Parathyroid adenoma (tissue), 2 donors: ENCODE results near the gene CLIP2.
"Not testable (repeated sequence)": the region's sequence is repeated elsewhere in the genome, so short reads cannot be mapped to it uniquely, and the experiment has no call there.

Source experiments
- H2AFZ ChIP-seq: fragments of 300-600 bp; sonication (generic); one replicate; pipeline ENCODE4 v1.7.0; 2017; ENCODE audit warnings: antibody characterized with exemption, mild to moderate bottlenecking
- H3K27ac ChIP-seq: fragments of 300-600 bp; sonication (generic); one replicate; pipeline ENCODE4 v1.7.0; 2017
- H3K27me3 ChIP-seq: fragments of 300-600 bp; sonication (generic); one replicate; pipeline ENCODE4 v1.7.0; 2017; ENCODE audit warnings: low read length; ENCODE audit not compliant: control insufficient read depth, insufficient read depth
- H3K36me3 ChIP-seq: fragments of 300-600 bp; sonication (generic); one replicate; pipeline ENCODE4 v1.7.0; 2017; ENCODE audit warnings: low read length; ENCODE audit not compliant: control insufficient read depth, insufficient read depth
- H3K4me1 ChIP-seq: fragments of 300-600 bp; sonication (generic); one replicate; pipeline ENCODE4 v1.7.0; 2017; ENCODE audit warnings: control low read depth
- H3K4me2 ChIP-seq: fragments of 300-600 bp; sonication (generic); one replicate; pipeline ENCODE4 v1.7.0; 2017; ENCODE audit warnings: low read length
- H3K4me3 ChIP-seq: fragments of 300-600 bp; sonication (generic); one replicate; pipeline ENCODE4 v1.7.0; 2017; ENCODE audit warnings: low read depth, low read length
- H3K79me2 ChIP-seq: fragments of 300-600 bp; sonication (generic); one replicate; pipeline ENCODE4 v1.7.0; 2017; ENCODE audit warnings: control low read depth
- H3K9ac ChIP-seq: fragments of 300-600 bp; sonication (generic); one replicate; pipeline ENCODE4 v1.7.0; 2017; ENCODE audit warnings: mild to moderate bottlenecking
- H3K9me3 ChIP-seq: fragments of 300-600 bp; sonication (generic); one replicate; pipeline ENCODE4 v1.7.0; 2017; ENCODE audit warnings: low read length; ENCODE audit not compliant: control insufficient read depth
- CTCF ChIP-seq: fragments of 300-600 bp; sonication (generic); IDR thresholded peaks from one replicate; pipeline ENCODE4 v1.7.0; 2017; ENCODE audit warnings: antibody characterized with exemption, mild to moderate bottlenecking
- donor health status: primary hyperparathyroidism.

The CLIP2 gene

GRCh38 chr7:74418538-74418937, 129.3 kb downstream of the CLIP2 start:
- H3K9ac ChIP-seq, result no peak overlapping the region
- H3K27ac ChIP-seq, result no peak overlapping the region
- no peak overlapping the region for H3K4me3 ChIP-seq
- no peak overlapping the region for H3K4me2 ChIP-seq
- H2AFZ ChIP-seq, result no peak overlapping the region
- H3K4me1 ChIP-seq, result no peaks in the 10 kb centered on the region
- no peaks in the 10 kb centered on the region for H3K9me3 ChIP-seq
- no peaks in the 10 kb centered on the region for H3K27me3 ChIP-seq
- peaks cover 2% of the 10 kb centered on the region for H3K79me2 ChIP-seq
- no peaks in the 10 kb centered on the region for H3K36me3 ChIP-seq
- TF ChIP-seq CTCF, result no peak

- not testable (repeated sequence) for H3K4me3 ChIP-seq, H2AFZ ChIP-seq, H3K36me3 ChIP-seq, H3K4me2 ChIP-seq, H3K9ac ChIP-seq, H3K27ac ChIP-seq, H3K9me3 ChIP-seq, H3K27me3 ChIP-seq, H3K4me1 ChIP-seq, H3K79me2 ChIP-seq
Measured at GRCh38 chr7:74419232-74419631, 130.0 kb downstream of the CLIP2 start.

GRCh38 chr7:74420006-74420405, 130.8 kb downstream of the CLIP2 start:
- Histone ChIP-seq H3K27ac (no peak overlapping the region), H3K9me3 (no peaks in the 10 kb centered on the region), H3K4me1 (no peaks in the 10 kb centered on the region), H3K4me2 (no peak overlapping the region), H3K9ac (no peak overlapping the region), H2AFZ (no peak overlapping the region), H3K27me3 (no peaks in the 10 kb centered on the region), H3K4me3 (no peak overlapping the region), H3K36me3 (no peaks in the 10 kb centered on the region), H3K79me2 (peaks cover 2% of the 10 kb centered on the region)
- TF ChIP-seq CTCF, result no peak

GRCh38 chr7:74424291-74424880, 135.2 kb downstream of the CLIP2 start:
- Histone ChIP-seq H3K36me3 (no peaks in the 10 kb centered on the region), H3K9me3 (no peaks in the 10 kb centered on the region), H3K4me1 (peaks cover 6% of the 10 kb centered on the region), H3K4me3 (no peak overlapping the region), H3K4me2 (no peak overlapping the region), H3K27me3 (no peaks in the 10 kb centered on the region), H3K27ac (no peak overlapping the region), H3K9ac (no peak overlapping the region), H3K79me2 (no peaks in the 10 kb centered on the region), H2AFZ (no peak overlapping the region)
- TF ChIP-seq CTCF, result no peak

- Histone ChIP-seq H3K27ac (no peak overlapping the region), H3K4me2 (no peak overlapping the region), H2AFZ (no peak overlapping the region), H3K4me3 (no peak overlapping the region), H3K4me1 (peaks cover 14% of the 10 kb centered on the region), H3K9ac (no peak overlapping the region), H3K36me3 (no peaks in the 10 kb centered on the region), H3K9me3 (no peaks in the 10 kb centered on the region), H3K27me3 (no peaks in the 10 kb centered on the region), H3K79me2 (no peaks in the 10 kb centered on the region)
- TF ChIP-seq CTCF, result no peak
Measured at GRCh38 chr7:74428023-74428422, 138.8 kb downstream of the CLIP2 start.
